Endothelial cell of umbilical vein (primary cell): ENCODE data around the gene HES2. TPM values are rescaled to one million over a fixed set of nuclear protein-coding genes. Genes with fewer than 3 reads are reported as not detected.

ENCODE experiments used
- BruUV-seq: library from RNA; stranded (reverse); fragments of 400-500 nt; replicated peaks from 2 replicates; lab custom pipeline; 2021; lab: Mats Ljungman, UMichigan
- CTCF ChIA-PET: fragments of 300-600, 350-600 bp; sonication (Branson Sonifier 250); formaldehyde crosslinking; loops from one replicate; lab custom pipeline; 2021; ENCODE audit warnings: antibody characterized with exemption, inconsistent platforms; lab: Charles Lee
- POLR2A ChIA-PET: fragments of 300-600, 350-600 bp; sonication (Branson Sonifier 250); formaldehyde crosslinking; loops from one replicate; lab custom pipeline; 2021; ENCODE audit warnings: antibody characterized with exemption, inconsistent platforms; lab: Charles Lee
- DNase-seq: peaks from one replicate; pipeline ENCODE4 v3.0.0-alpha.2; 2011; ENCODE audit warnings: low read depth, low spot score
- FAIRE-seq: peaks from 2 replicates; lab custom pipeline; 2011; peaks lifted over from hg19 to GRCh38; lab: Jason Lieb, UNC
- H2AFZ ChIP-seq: 2 replicates; pipeline ENCODE4 v1.6.0; 2012; ENCODE audit warnings: low read depth, low read length, control low read depth, inconsistent platforms
- H3K27ac ChIP-seq: 2 replicates; pipeline ENCODE4 v1.5.1; 2011; ENCODE audit warnings: low read depth, mild to moderate bottlenecking, control low read depth, low read length, moderate library complexity; ENCODE audit not compliant: insufficient read depth
- H3K27me3 ChIP-seq, 2 experiments: 2 replicates each; pipeline versions ENCODE4 v1.6.0 to v1.6.1; 2011; ENCODE audit warnings: low read length in 2 of 2, mixed read lengths in 1 of 2; ENCODE audit not compliant: control insufficient read depth in 2 of 2, insufficient read depth in 2 of 2
- H3K36me3 ChIP-seq, 2 experiments: 2 replicates in 1 of 2; 3 replicates in 1 of 2; pipeline ENCODE4 v1.5.1; 2011; ENCODE audit warnings: low read length in 2 of 2, mild to moderate bottlenecking in 1 of 2, moderate library complexity in 1 of 2; ENCODE audit not compliant: control insufficient read depth in 2 of 2, insufficient read depth in 2 of 2; ENCODE audit errors: extremely low read depth in 1 of 2
- H3K4me1 ChIP-seq: 3 replicates; pipeline ENCODE4 v1.5.1; 2011; ENCODE audit warnings: mild to moderate bottlenecking, low read length; ENCODE audit not compliant: control insufficient read depth, insufficient read depth; ENCODE audit errors: extremely low read depth
- H3K4me2 ChIP-seq: 2 replicates; pipeline ENCODE4 v1.6.1; 2011; ENCODE audit warnings: low read length, control low read depth, mixed read lengths; ENCODE audit not compliant: insufficient read depth
- H3K4me3 ChIP-seq, 3 experiments: fragments of 200-600 bp in 1 of 3; sonication (generic), shearing (Covaris generic) in 1 of 3; replicated peaks in 1 of 3; 2 replicates each; pipeline ENCODE4 v1.5.1; 2011 to 2016; ENCODE audit warnings: control low read depth in 3 of 3, low read length in 3 of 3, mild to moderate bottlenecking in 2 of 3, inconsistent platforms in 1 of 3, low read depth in 1 of 3, moderate library complexity in 1 of 3; ENCODE audit not compliant: insufficient read depth in 1 of 3
- H3K79me2 ChIP-seq: 2 replicates; pipeline ENCODE4 v1.6.0; 2012; ENCODE audit warnings: low read length, inconsistent platforms; ENCODE audit not compliant: control insufficient read depth, insufficient read depth
- H3K9ac ChIP-seq: replicated peaks from 2 replicates; pipeline ENCODE3; 2011; ENCODE audit warnings: low read length, control low read depth; ENCODE audit not compliant: insufficient read depth; ENCODE audit errors: extremely low read depth
- H3K9me1 ChIP-seq: replicated peaks from 3 replicates; pipeline ENCODE4 v1.6.0; 2011; ENCODE audit warnings: mild to moderate bottlenecking, low read length; ENCODE audit not compliant: control insufficient read depth, insufficient read depth; ENCODE audit errors: extremely low read depth
- H3K9me3 ChIP-seq: replicated peaks from 2 replicates; pipeline ENCODE4 v1.5.1; 2012; ENCODE audit warnings: low read length, inconsistent platforms; ENCODE audit not compliant: control insufficient read depth, insufficient read depth
- H4K20me1 ChIP-seq: replicated peaks from 2 replicates; pipeline ENCODE3; 2011; ENCODE audit warnings: mild to moderate bottlenecking, low read length; ENCODE audit not compliant: control insufficient read depth, insufficient read depth; ENCODE audit errors: extremely low read depth
- EZH2 ChIP-seq: IDR thresholded peaks from 2 replicates; pipeline ENCODE4 v1.6.1; 2012; ENCODE audit warnings: borderline replicate concordance, low read depth, mild to moderate bottlenecking, moderate library complexity, low read length, inconsistent platforms; ENCODE audit not compliant: severe bottlenecking
- FOS ChIP-seq: IDR thresholded peaks from 2 replicates; pipeline ENCODE4 v1.6.1; 2011; ENCODE audit warnings: mild to moderate bottlenecking, low read length, moderate library complexity, borderline replicate concordance; ENCODE audit not compliant: insufficient read depth
- GATA2 ChIP-seq: IDR thresholded peaks from 2 replicates; pipeline ENCODE4 v1.7.0; 2011; ENCODE audit warnings: low read depth, mild to moderate bottlenecking, moderate library complexity, mixed read lengths, low read length; ENCODE audit not compliant: insufficient read length, insufficient read depth
- JUN ChIP-seq: IDR thresholded peaks from 2 replicates; pipeline ENCODE4 v1.6.1; 2011; ENCODE audit warnings: borderline replicate concordance, low read depth; ENCODE audit not compliant: insufficient read length, insufficient read depth
- MYC ChIP-seq: IDR thresholded peaks from one replicate; pipeline ENCODE4 v1.6.1; 2011; ENCODE audit warnings: mild to moderate bottlenecking, low read depth, low read length
- POLR2A ChIP-seq: IDR thresholded peaks from 2 replicates; pipeline ENCODE4 v1.6.1; 2012; ENCODE audit warnings: low read depth, mild to moderate bottlenecking, control low read depth, low read length
- POLR2AphosphoS5 ChIP-seq: IDR thresholded peaks from 2 replicates; pipeline ENCODE4 v1.6.1; 2012; ENCODE audit warnings: low read depth, mild to moderate bottlenecking, control low read depth, low read length, moderate library complexity; ENCODE audit not compliant: insufficient read depth
- dilution Hi-C: fragments of 300-500 bp; cut with MboI; formaldehyde crosslinking; loops from one replicate; pipeline ENCODE4 v1.15.0; 2019; ENCODE audit warnings: low sequenced_read_pairs; ENCODE audit not compliant: extremely low pct_ligation_motif_present
- intact Hi-C: fragments of 100-400 bp; cut with micrococcal nuclease; formaldehyde crosslinking; loops from one replicate; pipeline ENCODE4 v1.10.0; 2022
- polyA plus RNA-seq, 4 experiments: library from polyadenylated mRNA; depleted of rRNA in 3 of 4; stranded (reverse) in 3 of 4; unstranded in 1 of 4; fragments of >200 nt; gene quantifications; 2 replicates each; pipeline versions ENCODE4 v1.2.1 to v1.2.3, GENCODE V29; 2011 to 2012; ENCODE audit warnings: missing spikeins in 1 of 4
- total RNA-seq: library from RNA; stranded (reverse); gene quantifications from 2 replicates; pipeline ENCODE4 v1.2.3, GENCODE V29; 2021
- TF ChIP-seq, protein P1 (sequence below), 2 donors: IDR thresholded peaks; 1 replicate in 1 of 2; 2 replicates in 1 of 2; pipeline ENCODE4 v1.5.1; 2011; ENCODE audit warnings: low read length in 2 of 2, mild to moderate bottlenecking in 2 of 2, moderate library complexity in 2 of 2, control low read depth in 1 of 2, inconsistent platforms in 1 of 2, low read depth in 1 of 2; ENCODE audit not compliant: insufficient read depth in 1 of 2; ENCODE audit errors: extremely low read depth in 1 of 2
- TF ChIP-seq, protein P2 (sequence below): IDR thresholded peaks from 2 replicates; pipeline ENCODE4 v1.6.1; 2011; ENCODE audit not compliant: insufficient read depth, insufficient read length

Gene HES2
- total and polyA plus RNA-seq, 2 donors (not counting 3 experiments of a cell fraction or from before 2014, with no cell fraction given), result 3.6 to 9.4 TPM

DNA sequence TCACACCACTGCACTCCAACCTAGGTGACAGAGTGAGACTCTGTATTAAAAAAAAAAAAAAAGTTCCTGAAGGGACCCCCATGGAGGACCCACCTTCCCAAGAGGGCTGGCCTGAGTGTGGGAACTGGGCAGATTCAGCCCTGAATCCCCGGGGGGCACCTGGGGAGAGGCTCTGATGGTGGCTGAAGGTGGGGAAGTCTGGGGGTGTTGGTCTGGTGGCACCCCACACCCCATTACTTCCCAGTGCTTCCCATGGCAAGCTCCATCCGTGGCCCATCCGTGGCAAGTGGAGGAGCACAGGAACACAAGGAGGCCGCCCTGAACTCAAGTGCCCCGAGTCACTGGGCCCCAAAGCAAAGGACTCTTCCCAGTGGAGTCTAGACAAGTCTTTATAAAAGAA lies 47.0 kb upstream of the HES2 start:
- dilution Hi-C loops (no loop called here), intact Hi-C loops (no loop called here)
- TF ChIP-seq MYC (no peak), FOS (no peak), POLR2A (no peak), POLR2AphosphoS5 (no peak), JUN (no peak), EZH2 (no peak), GATA2 (no peak)
- TF ChIP-seq, protein P1, sequence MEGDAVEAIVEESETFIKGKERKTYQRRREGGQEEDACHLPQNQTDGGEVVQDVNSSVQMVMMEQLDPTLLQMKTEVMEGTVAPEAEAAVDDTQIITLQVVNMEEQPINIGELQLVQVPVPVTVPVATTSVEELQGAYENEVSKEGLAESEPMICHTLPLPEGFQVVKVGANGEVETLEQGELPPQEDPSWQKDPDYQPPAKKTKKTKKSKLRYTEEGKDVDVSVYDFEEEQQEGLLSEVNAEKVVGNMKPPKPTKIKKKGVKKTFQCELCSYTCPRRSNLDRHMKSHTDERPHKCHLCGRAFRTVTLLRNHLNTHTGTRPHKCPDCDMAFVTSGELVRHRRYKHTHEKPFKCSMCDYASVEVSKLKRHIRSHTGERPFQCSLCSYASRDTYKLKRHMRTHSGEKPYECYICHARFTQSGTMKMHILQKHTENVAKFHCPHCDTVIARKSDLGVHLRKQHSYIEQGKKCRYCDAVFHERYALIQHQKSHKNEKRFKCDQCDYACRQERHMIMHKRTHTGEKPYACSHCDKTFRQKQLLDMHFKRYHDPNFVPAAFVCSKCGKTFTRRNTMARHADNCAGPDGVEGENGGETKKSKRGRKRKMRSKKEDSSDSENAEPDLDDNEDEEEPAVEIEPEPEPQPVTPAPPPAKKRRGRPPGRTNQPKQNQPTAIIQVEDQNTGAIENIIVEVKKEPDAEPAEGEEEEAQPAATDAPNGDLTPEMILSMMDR (IDR thresholded peaks at IDR 0.05; ENCODE audit: extremely low read depth in 1 of 2, insufficient read depth in 1 of 2, low read depth in 1 of 2, low read length in 2 of 2), result no peak
- TF ChIP-seq, protein P2, sequence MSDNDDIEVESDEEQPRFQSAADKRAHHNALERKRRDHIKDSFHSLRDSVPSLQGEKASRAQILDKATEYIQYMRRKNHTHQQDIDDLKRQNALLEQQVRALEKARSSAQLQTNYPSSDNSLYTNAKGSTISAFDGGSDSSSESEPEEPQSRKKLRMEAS, result no peak
- Histone ChIP-seq H3K36me3 (peaks cover 12 to 52% of the 10 kb centered on the region in 2 experiments), H3K9ac (no peak overlapping the region), H3K4me3 (no peak overlapping the region), H3K4me2 (no peak overlapping the region), H3K79me2 (no peaks in the 10 kb centered on the region), H4K20me1 (no peaks in the 10 kb centered on the region), H3K9me3 (no peaks in the 10 kb centered on the region), H2AFZ (no peak overlapping the region), H3K4me1 (no peaks in the 10 kb centered on the region), H3K9me1 (no peaks in the 10 kb centered on the region), H3K27ac (no peak overlapping the region), H3K27me3 (no peaks in the 10 kb centered on the region)
- DNase-seq (no peak), FAIRE-seq (no peak)
- no TSS peak for BruUV-seq
- ChIA-PET CTCF (interaction anchor here (0.6 kb wide), 1 partner anchor 24 kb away, joined by 3 read pairs; no protein-coding TSS in a partner anchor), POLR2A (no interaction called here)
